Natural killer cell treated with Interleukin-12 subunit alpha and Interleukin-12 subunit beta and Interleukin-15 and Interleukin-18, amount 100 ng/mL, for 72 hours (primary cell): Measurements from ENCODE around the gene PROC. TPM values are rescaled to one million over a fixed set of nuclear protein-coding genes. Genes with fewer than 3 reads are reported as not detected.
A peak's percentile ranks its signal among the peaks of the same experiment; 100 is the strongest.

Experiments used
- ATAC-seq, 2 donors: fragments of 150-1000 bp; cut with Tn5 transposase in 1 of 2; sonication (Bioruptor Pico), chemical (Tn5 transposase) in 1 of 2; 2 replicates each; pipeline ENCODE4 v1.10.0; 2021
- DNase-seq: peaks from one replicate; pipeline ENCODE4 v3.0.0; 2022; ENCODE audit warnings: low spot score
- H3K27ac Mint-ChIP-seq, 2 donors: 1 replicate in 1 of 2; 2 replicates in 1 of 2; pipeline ENCODE4 v1.8.0; 2022; ENCODE audit warnings: mixed read lengths in 2 of 2, mild to moderate bottlenecking in 1 of 2, moderate library complexity in 1 of 2
- H3K27me3 Mint-ChIP-seq, 2 donors: 1 replicate in 1 of 2; 2 replicates in 1 of 2; pipeline ENCODE4 v1.8.0; 2022; ENCODE audit warnings: mixed read lengths in 2 of 2
- H3K36me3 Mint-ChIP-seq: one replicate; pipeline ENCODE4 v1.8.0; 2022; ENCODE audit warnings: mixed read lengths
- H3K4me1 Mint-ChIP-seq, 2 donors: 1 replicate in 1 of 2; 2 replicates in 1 of 2; pipeline ENCODE4 v1.8.0; 2022; ENCODE audit warnings: low read depth in 2 of 2, mixed read lengths in 2 of 2, mild to moderate bottlenecking in 1 of 2
- H3K4me3 Mint-ChIP-seq: one replicate; pipeline ENCODE4 v1.8.0; 2022; ENCODE audit warnings: mixed read lengths
- H3K9me3 Mint-ChIP-seq: 2 replicates; pipeline ENCODE4 v1.8.0; 2022; ENCODE audit warnings: mixed read lengths
- total RNA-seq, 2 donors: library from RNA; stranded (reverse); gene quantifications; one replicate each; pipeline ENCODE4 v1.2.3, GENCODE V29; 2022

PROC gene
- total RNA-seq, 2 donors from 2014 or later: not detected

- H3K4me3 Mint-ChIP-seq: peak within 1 kb of the TSS; percentile 99
- H3K36me3 Mint-ChIP-seq: no peaks in the 10 kb centered on the region
- no peaks in the 10 kb centered on the region for H3K27me3 Mint-ChIP-seq
- peaks cover 47 to 63% of the 10 kb centered on the region in 2 donors for H3K4me1 Mint-ChIP-seq
- peak within 1 kb of the TSS; percentile 80 to 96 for H3K27ac Mint-ChIP-seq
- no peaks in the 10 kb centered on the region for H3K9me3 Mint-ChIP-seq
- peak; percentile 95 for DNase-seq
- peak; percentile 90 to 92 for ATAC-seq
Measured at GRCh38 chr2:127387655-127388422, 30.4 kb upstream of the PROC start, which contains the start of gene MAP3K2. Gene MAP3K2 (minus strand): TSS chr2:127387975. CDS start chr2:127343129, 44,846 bp downstream.

- peak; percentile 42 for DNase-seq
- Mint-ChIP-seq H3K4me1 (peaks cover 41 to 57% of the 10 kb centered on the region in 2 donors), H3K36me3 (no peaks in the 10 kb centered on the region)
Measured at GRCh38 chr2:127388423-127389164, 29.6 kb upstream of the PROC start.

DNA sequence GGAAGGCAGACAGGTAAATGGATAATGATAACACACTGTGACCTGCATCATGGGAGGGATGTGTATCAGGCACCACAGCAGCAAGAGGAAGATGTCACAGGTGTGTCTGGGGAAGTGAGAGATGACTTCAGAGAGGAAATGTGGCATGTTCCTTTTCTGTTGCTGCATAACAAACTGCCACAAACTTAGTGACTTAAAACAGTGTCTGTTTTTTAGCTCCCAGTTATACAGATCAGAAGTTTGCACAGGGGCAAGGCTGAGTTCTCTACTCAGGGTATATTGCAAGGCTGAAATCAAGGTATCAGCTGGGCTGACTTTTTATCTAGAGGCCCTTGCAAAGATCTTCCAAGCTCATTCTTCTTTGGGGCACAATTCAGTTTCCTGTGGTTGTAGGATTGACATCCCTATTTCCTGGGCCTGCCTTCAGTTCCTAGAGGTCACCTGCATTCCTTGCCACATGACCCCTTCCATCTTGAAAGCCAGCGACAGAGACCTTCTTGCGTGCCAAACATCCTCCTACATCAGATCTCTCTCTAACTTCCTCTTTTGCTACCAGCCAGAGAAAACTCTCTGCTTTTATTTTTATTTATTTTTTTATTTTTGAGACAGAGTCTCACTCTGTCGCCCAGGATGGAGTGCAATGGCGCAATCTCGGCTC is 28.3 kb upstream of the PROC start:
- Mint-ChIP-seq H3K36me3 (no peaks in the 10 kb centered on the region), H3K9me3 (no peaks in the 10 kb centered on the region), H3K27ac (peak overlapping the region in 1 of 2 donors; percentile 58), H3K4me1 (peaks cover 34 to 49% of the 10 kb centered on the region in 2 donors), H3K4me3 (peak overlapping the region; percentile 99), H3K27me3 (no peaks in the 10 kb centered on the region)
- no peak for ATAC-seq
- peak; percentile 23 for DNase-seq

More at GRCh38 chr2:127388423-127389164, 29.6 kb upstream of the PROC start:
- H3K27me3 Mint-ChIP-seq: no peaks in the 10 kb centered on the region
- no peaks in the 10 kb centered on the region for H3K9me3 Mint-ChIP-seq
- H3K4me3 Mint-ChIP-seq: peak overlapping the region; percentile 99
- peak overlapping the region; percentile 63 to 80 for H3K27ac Mint-ChIP-seq
- ATAC-seq: peak; percentile 0 to 46

GRCh38 chr2:127392133-127392827 is 25.9 kb upstream of the PROC start:
- Mint-ChIP-seq H3K36me3 (no peaks in the 10 kb centered on the region), H3K27me3 (no peaks in the 10 kb centered on the region), H3K9me3 (no peaks in the 10 kb centered on the region), H3K4me1 (peaks cover 17 to 30% of the 10 kb centered on the region in 2 donors), H3K4me3 (no peak overlapping the region), H3K27ac (peak overlapping the region; percentile 23 to 36)
- no peak for ATAC-seq
- no peak for DNase-seq

DNA sequence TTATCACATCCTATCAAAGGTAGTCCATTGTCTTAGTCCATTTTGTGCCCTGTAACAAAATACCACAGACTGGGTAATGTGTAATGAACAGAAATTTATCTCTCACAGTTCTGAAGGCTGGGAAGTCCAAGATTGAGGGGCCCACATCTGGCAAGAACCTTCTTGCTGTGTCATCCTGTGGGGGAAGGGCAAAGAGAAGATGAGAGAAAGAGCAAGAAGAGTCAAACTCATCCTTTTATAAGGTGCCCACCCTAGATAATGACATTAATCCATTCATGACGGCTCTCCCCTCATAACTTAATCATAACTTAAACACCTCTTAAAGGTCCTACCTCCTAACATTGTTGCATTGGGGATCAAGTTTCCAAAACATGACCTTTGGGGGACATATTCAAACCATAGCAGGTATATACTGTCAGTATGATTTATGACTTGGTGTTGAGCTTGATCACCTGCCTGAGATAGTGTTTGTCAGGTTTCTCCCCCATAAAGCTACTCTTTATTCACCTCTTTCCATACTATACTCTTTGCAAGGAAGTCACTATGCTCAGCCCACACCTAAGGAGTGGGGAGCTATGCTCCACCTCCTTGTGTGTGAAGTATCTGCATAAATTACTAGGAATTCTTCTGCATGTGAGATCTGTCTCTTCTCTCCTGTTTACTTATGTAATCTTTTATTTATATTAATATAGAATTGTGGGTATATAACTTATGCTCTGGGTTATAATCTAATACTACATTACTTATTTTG is 25.2 kb upstream of the PROC start:
- H3K9me3 Mint-ChIP-seq: no peaks in the 10 kb centered on the region
- DNase-seq: peak; percentile 22
- H3K27ac Mint-ChIP-seq: peak overlapping the region in 1 of 2 donors; percentile 36
- H3K4me1 Mint-ChIP-seq: peaks cover 19 to 31% of the 10 kb centered on the region in 2 donors
- H3K36me3 Mint-ChIP-seq: no peaks in the 10 kb centered on the region
- H3K27me3 Mint-ChIP-seq: no peaks in the 10 kb centered on the region
- H3K4me3 Mint-ChIP-seq: no peak overlapping the region
- no peak for ATAC-seq

- Mint-ChIP-seq H3K4me3 (no peak overlapping the region), H3K9me3 (no peaks in the 10 kb centered on the region), H3K27me3 (no peaks in the 10 kb centered on the region), H3K27ac (no peak overlapping the region), H3K4me1 (peaks cover 12 to 24% of the 10 kb centered on the region in 2 donors), H3K36me3 (no peaks in the 10 kb centered on the region)
- ATAC-seq: no peak
- no peak for DNase-seq
Measured at GRCh38 chr2:127394492-127394891, 23.7 kb upstream of the PROC start.

DNA sequence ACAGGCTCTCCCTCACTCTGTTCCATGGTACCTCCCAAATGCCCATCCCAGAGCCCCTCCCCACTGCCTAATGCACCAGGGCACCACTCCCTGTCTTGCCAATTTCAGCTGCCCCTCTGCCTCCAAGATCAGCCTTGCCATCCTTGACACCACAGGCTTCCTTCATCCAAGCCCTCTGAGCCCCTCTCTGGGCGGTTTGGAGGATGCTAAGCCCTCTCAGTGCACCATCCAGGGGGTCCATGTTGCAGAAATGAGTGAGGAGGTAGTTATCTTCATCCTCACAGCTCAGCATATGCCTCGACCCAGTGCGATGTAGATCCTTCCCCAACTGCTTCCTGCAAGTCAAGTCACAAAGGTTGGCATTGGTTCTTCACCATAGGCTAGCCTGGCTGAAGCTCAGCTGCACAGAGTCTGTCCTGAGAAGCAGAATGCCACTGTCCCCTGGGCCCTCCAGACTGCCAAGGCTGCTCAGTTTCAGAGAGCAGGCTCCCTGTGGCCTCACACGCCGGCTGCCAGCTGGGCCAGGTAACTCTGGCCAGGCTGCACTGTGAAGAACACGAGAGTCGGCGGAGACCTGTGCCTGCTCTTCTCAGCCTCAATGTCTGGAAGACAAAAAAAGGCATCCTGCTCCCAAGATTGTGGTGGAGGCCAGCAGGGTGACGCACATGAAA is 20.5 kb upstream of the PROC start:
- Mint-ChIP-seq H3K4me3 (no peak overlapping the region), H3K27me3 (no peaks in the 10 kb centered on the region), H3K9me3 (no peaks in the 10 kb centered on the region), H3K36me3 (no peaks in the 10 kb centered on the region), H3K4me1 (peaks cover 9 to 12% of the 10 kb centered on the region in 2 donors), H3K27ac (peak overlapping the region in 1 of 2 donors; percentile 14)
- DNase-seq: peak; percentile 49
- ATAC-seq: no peak

DNA sequence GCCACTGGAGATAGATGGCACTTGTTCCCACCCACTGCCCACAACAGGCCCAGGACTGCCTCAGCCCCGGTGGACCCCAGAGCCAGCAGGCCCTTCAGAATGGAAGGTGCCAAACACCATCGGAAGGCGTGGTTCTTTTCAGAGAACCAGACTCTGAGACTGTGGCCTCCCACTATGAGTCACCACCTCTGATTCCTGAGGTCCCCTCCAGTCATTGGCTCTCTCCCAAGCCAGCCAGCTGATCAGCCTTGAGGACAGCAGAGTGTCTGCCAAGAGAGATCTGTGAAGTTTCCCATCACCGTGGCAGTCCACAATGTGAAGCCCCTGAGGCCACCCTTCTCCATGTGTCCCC is 20.0 kb upstream of the PROC start:
- no peak overlapping the region for H3K27ac Mint-ChIP-seq
- H3K27me3 Mint-ChIP-seq: no peaks in the 10 kb centered on the region
- ATAC-seq: peak; percentile 80 to 92
- H3K4me3 Mint-ChIP-seq: no peak overlapping the region
- no peaks in the 10 kb centered on the region for H3K9me3 Mint-ChIP-seq
- H3K36me3 Mint-ChIP-seq: no peaks in the 10 kb centered on the region
- peak; percentile 58 for DNase-seq
- H3K4me1 Mint-ChIP-seq: peaks cover 8 to 11% of the 10 kb centered on the region in 2 donors

GRCh38 chr2:127400533-127400896 is 17.7 kb upstream of the PROC start:
- DNase-seq (peak; percentile 8), ATAC-seq (no peak)
- Mint-ChIP-seq H3K4me3 (no peak overlapping the region), H3K9me3 (no peaks in the 10 kb centered on the region), H3K27me3 (peaks cover 0 to 4% of the 10 kb centered on the region in 2 donors), H3K36me3 (no peaks in the 10 kb centered on the region), H3K27ac (no peak overlapping the region), H3K4me1 (peaks cover 8 to 11% of the 10 kb centered on the region in 2 donors)

DNA sequence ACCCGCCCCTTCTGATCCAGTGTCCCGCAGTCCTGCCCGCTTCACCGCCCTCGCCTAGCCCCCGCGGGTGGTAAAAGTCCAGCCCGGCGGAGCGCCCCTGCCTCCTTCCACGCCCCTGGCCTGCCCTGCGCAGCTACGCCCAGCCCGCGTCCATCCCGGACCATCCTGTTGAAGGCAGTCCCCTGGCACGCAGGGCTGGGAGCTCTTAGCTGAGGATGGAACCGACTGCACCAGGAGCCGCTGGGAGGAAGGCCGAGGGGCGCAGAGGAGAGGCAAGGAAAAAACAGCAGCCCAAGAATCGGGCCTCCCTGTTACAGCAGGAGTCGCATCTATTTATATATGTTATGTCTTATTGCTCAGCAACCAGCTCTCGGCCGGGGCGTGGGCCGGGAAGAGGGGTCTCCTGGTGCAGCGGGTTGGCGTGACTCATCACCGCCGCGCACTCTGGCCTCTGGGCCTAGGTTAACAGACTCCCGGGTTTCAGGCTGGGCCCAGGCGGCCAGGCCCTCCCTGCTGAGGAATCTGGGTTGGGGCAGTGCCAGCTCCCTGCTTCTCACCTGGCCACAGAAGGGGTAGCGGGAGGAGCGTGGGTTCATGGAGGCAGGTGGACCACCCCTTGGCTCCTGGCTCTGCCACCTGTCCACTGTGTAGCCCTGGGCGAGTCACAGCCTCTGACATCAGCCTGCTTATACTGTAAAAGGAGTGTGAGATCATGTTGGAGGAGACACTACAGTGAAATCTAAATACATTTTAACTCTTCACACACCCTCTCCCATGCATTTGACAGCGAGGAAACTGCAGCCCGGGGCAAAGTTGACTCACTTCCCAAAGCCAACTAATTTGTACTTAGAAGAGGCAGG is 17.1 kb upstream of the PROC start:
- H3K27ac Mint-ChIP-seq: no peak overlapping the region
- peaks cover 0 to 4% of the 10 kb centered on the region in 2 donors for H3K27me3 Mint-ChIP-seq
- DNase-seq: peak; percentile 62
- peaks cover 8 to 11% of the 10 kb centered on the region in 2 donors for H3K4me1 Mint-ChIP-seq
- no peaks in the 10 kb centered on the region for H3K36me3 Mint-ChIP-seq
- ATAC-seq: peak in 1 of 2 donors; percentile 13
- H3K9me3 Mint-ChIP-seq: no peaks in the 10 kb centered on the region
- no peak overlapping the region for H3K4me3 Mint-ChIP-seq

GRCh38 chr2:127401757-127402695 is 16.2 kb upstream of the PROC start:
- H3K27ac Mint-ChIP-seq: no peak overlapping the region
- DNase-seq (peak; percentile 54), ATAC-seq (no peak)
- peaks cover 0 to 4% of the 10 kb centered on the region in 2 donors for H3K27me3 Mint-ChIP-seq
- no peaks in the 10 kb centered on the region for H3K36me3 Mint-ChIP-seq
- H3K4me1 Mint-ChIP-seq: peaks cover 8 to 11% of the 10 kb centered on the region in 2 donors
- H3K9me3 Mint-ChIP-seq: no peaks in the 10 kb centered on the region
- no peak overlapping the region for H3K4me3 Mint-ChIP-seq
